Measurements from ENCODE around the gene TMEM201. TPM values are rescaled to one million over a fixed set of nuclear protein-coding genes. Genes with fewer than 3 reads are reported as not detected.
"Not testable (repeated sequence)": the region's sequence is repeated elsewhere in the genome, so short reads cannot be mapped to it uniquely, and the experiment has no call there.

TMEM201 gene
- polyA plus RNA-seq, 3 donors = 14.3 to 21.4 (median 19.1) TPM

- no peak for DNase-seq (ENCODE audit: extremely low read depth in 1 of 11, low read depth in 9 of 11, low spot score in 4 of 11)
Measured at GRCh38 chr1:9611716-9612115, 23.0 kb downstream of the TMEM201 start.

GRCh38 chr1:9612162-9612845 lies 23.6 kb downstream of the TMEM201 start:
- DNase-seq (ENCODE audit: extremely low read depth in 1 of 11, low read depth in 9 of 11, low spot score in 4 of 11) = no peak

- no peak for DNase-seq (ENCODE audit: extremely low read depth in 1 of 11, low read depth in 9 of 11, low spot score in 4 of 11)
Measured at GRCh38 chr1:9612871-9613624, 24.3 kb downstream of the TMEM201 start.

GRCh38 chr1:9613625-9614299 lies 25.1 kb downstream of the TMEM201 start:
- no peak for DNase-seq (ENCODE audit: extremely low read depth in 1 of 11, low read depth in 9 of 11, low spot score in 4 of 11)

GRCh38 chr1:9615316-9616063 lies 26.8 kb downstream of the TMEM201 start:
- no peak for DNase-seq (ENCODE audit: extremely low read depth in 1 of 11, low read depth in 9 of 11, low spot score in 4 of 11)

GRCh38 chr1:9618909-9619679 lies 30.4 kb downstream of the TMEM201 start:
- DNase-seq (ENCODE audit: extremely low read depth in 1 of 11, low read depth in 9 of 11, low spot score in 4 of 11) = no peak

GRCh38 chr1:9621032-9621431 lies 32.3 kb downstream of the TMEM201 start:
- no peak for DNase-seq (ENCODE audit: extremely low read depth in 1 of 11, low read depth in 9 of 11, low spot score in 4 of 11)

GRCh38 chr1:9624081-9624480 lies 35.4 kb downstream of the TMEM201 start:
- DNase-seq (ENCODE audit: extremely low read depth in 1 of 11, low read depth in 9 of 11, low spot score in 4 of 11) = no peak

GRCh38 chr1:9625030-9625429 lies 36.3 kb downstream of the TMEM201 start:
- DNase-seq (ENCODE audit: extremely low read depth in 1 of 11, low read depth in 9 of 11, low spot score in 4 of 11) = not testable (repeated sequence)

- DNase-seq (ENCODE audit: extremely low read depth in 1 of 11, low read depth in 9 of 11, low spot score in 4 of 11) = no peak
Measured at GRCh38 chr1:9626201-9626608, 37.5 kb downstream of the TMEM201 start.

- DNase-seq (ENCODE audit: extremely low read depth in 1 of 11, low read depth in 9 of 11, low spot score in 4 of 11) = no peak
Measured at GRCh38 chr1:9628541-9629444, 40.1 kb downstream of the TMEM201 start.

- no peak for DNase-seq (ENCODE audit: extremely low read depth in 1 of 11, low read depth in 9 of 11, low spot score in 4 of 11)
Measured at GRCh38 chr1:9629445-9630201, 40.9 kb downstream of the TMEM201 start.

GRCh38 chr1:9630331-9631111 lies 41.8 kb downstream of the TMEM201 start:
- no peak for DNase-seq (ENCODE audit: extremely low read depth in 1 of 11, low read depth in 9 of 11, low spot score in 4 of 11)

- DNase-seq (ENCODE audit: extremely low read depth in 1 of 11, low read depth in 9 of 11, low spot score in 4 of 11) = no peak
Measured at GRCh38 chr1:9631613-9632012, 42.9 kb downstream of the TMEM201 start.

- DNase-seq (ENCODE audit: extremely low read depth in 1 of 11, low read depth in 9 of 11, low spot score in 4 of 11) = no peak
Measured at GRCh38 chr1:9633493-9633892, 44.8 kb downstream of the TMEM201 start.

GRCh38 chr1:9634582-9634981 lies 45.9 kb downstream of the TMEM201 start:
- no peak for DNase-seq (ENCODE audit: extremely low read depth in 1 of 11, low read depth in 9 of 11, low spot score in 4 of 11)
